NCI-H526 treated with DMSO at 0.1 percent for 48 hours (cell line): ENCODE measurements around the gene LTBP4.
"Not testable (repeated sequence)": the region's sequence is repeated elsewhere in the genome, so short reads cannot be mapped to it uniquely, and the experiment has no call there.

Experiments used
- DNase-seq: peaks from one replicate; lab custom pipeline; 2025; lab: John Stamatoyannopoulos, UW

LTBP4 gene

GRCh38 chr19:40629346-40629745, 28.2 kb downstream of the LTBP4 start:
- no peak for DNase-seq

- DNase-seq, result no peak
These were observed 29.5 kb downstream of the LTBP4 start for GRCh38 chr19:40630571-40631160.

GRCh38 chr19:40632311-40633036, 31.3 kb downstream of the LTBP4 start:
- no peak for DNase-seq

- no peak for DNase-seq
These were observed 32.0 kb downstream of the LTBP4 start for GRCh38 chr19:40633207-40633606.

- DNase-seq, result no peak
These were observed 37.2 kb downstream of the LTBP4 start for GRCh38 chr19:40638327-40638726.

- no peak for DNase-seq
These were observed 38.4 kb downstream of the LTBP4 start for GRCh38 chr19:40639638-40639982.

GRCh38 chr19:40640744-40641143, 39.6 kb downstream of the LTBP4 start:
- no peak for DNase-seq

- DNase-seq, result no peak
These were observed 40.1 kb downstream of the LTBP4 start for GRCh38 chr19:40641281-40641680.

- no peak for DNase-seq
These were observed 41.0 kb downstream of the LTBP4 start for GRCh38 chr19:40642051-40642706.

- DNase-seq, result no peak
These were observed 41.7 kb downstream of the LTBP4 start for GRCh38 chr19:40642757-40643305.

- no peak for DNase-seq
These were observed 45.6 kb downstream of the LTBP4 start for GRCh38 chr19:40646743-40647254.

- DNase-seq, result peak; percentile 6
These were observed 48.9 kb downstream of the LTBP4 start for GRCh38 chr19:40649903-40650675.

GRCh38 chr19:40650749-40651305, 49.7 kb downstream of the LTBP4 start:
- no peak for DNase-seq

- not testable (repeated sequence) for DNase-seq
These were observed 51.1 kb downstream of the LTBP4 start for GRCh38 chr19:40652303-40652702.

- not testable (repeated sequence) for DNase-seq
These were observed 54.5 kb downstream of the LTBP4 start for GRCh38 chr19:40655684-40656083.

GRCh38 chr19:40658031-40658430, 56.9 kb downstream of the LTBP4 start:
- DNase-seq, result no peak

- DNase-seq, result no peak
These were observed 57.9 kb downstream of the LTBP4 start for GRCh38 chr19:40659116-40659515.

GRCh38 chr19:40659566-40659965, 58.4 kb downstream of the LTBP4 start:
- no peak for DNase-seq

- DNase-seq, result no peak
These were observed 60.4 kb downstream of the LTBP4 start for GRCh38 chr19:40661616-40662015.

- peak; percentile 66 for DNase-seq
These were observed 61.9 kb downstream of the LTBP4 start for GRCh38 chr19:40662925-40663694.
